ENCODE results near the gene LDLRAD4.

LDLRAD4 gene

GRCh38 chr18:13229001-13229671 is 10.6 kb downstream of the LDLRAD4 start:
- no peak for DNase-seq (ENCODE audit: low read depth)

DNA sequence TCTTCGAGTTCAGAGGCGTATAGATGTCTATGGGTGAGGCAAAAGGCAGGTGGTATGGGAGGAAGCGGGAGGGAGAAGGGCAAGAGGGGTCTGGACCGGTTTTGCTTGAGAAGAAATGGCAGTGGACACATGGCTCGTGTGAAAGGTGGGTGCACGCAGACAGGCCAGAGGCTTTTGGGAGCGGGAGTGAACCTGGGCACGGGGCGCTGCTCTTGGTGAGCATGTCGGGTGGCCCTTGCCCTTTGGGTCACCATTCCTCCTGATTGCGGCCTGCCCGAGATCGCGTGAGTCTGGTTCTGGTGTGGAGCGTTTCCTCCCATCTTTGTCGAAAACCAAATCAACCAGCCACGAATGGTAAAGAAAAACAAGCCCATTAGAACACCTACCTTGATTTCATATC is 12.6 kb downstream of the LDLRAD4 start:
- DNase-seq (ENCODE audit: low read depth): no peak

- no peak for DNase-seq (ENCODE audit: low read depth)
Observed at GRCh38 chr18:13232086-13232917, 13.7 kb downstream of the LDLRAD4 start.

DNA sequence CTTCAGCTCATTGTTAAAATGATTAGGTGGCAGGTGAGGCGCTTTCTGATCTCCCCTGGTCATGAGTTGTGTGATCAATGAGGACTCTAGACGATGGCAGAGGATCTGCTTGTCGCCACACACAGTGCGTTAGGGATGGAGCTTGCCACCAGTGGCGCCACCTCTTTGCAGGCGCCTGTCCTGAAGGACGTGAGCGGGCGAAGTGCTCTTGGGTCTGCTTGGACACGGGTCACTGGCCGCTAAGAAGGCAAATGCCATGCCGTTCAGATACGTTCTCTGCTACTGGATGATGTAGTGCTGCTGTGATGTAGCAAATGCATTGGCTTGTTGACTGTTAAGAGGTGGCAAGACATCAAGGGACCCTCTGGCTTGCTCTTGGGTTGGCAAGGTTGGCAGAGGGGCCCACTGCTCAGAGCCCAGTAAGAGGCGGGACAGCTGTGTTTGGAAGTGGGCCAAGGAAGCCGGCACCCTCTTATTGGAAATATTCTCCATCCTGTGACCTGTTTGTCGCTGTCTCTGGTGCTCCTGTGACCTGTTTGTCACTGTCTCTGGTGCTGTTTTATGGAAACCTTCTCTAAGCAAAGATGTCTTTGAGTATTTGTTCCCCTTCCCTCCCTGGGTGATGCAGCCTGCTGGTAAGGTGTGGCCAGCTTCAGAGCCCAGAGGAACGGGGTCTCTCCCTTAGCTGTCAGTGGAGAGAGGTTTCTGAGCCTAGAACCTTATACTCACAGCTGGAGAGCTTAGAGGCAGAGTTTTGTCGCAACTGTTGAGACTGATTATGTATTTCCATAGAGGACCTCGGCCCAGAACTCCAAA is 14.6 kb downstream of the LDLRAD4 start:
- no peak for DNase-seq (ENCODE audit: low read depth)

DNA sequence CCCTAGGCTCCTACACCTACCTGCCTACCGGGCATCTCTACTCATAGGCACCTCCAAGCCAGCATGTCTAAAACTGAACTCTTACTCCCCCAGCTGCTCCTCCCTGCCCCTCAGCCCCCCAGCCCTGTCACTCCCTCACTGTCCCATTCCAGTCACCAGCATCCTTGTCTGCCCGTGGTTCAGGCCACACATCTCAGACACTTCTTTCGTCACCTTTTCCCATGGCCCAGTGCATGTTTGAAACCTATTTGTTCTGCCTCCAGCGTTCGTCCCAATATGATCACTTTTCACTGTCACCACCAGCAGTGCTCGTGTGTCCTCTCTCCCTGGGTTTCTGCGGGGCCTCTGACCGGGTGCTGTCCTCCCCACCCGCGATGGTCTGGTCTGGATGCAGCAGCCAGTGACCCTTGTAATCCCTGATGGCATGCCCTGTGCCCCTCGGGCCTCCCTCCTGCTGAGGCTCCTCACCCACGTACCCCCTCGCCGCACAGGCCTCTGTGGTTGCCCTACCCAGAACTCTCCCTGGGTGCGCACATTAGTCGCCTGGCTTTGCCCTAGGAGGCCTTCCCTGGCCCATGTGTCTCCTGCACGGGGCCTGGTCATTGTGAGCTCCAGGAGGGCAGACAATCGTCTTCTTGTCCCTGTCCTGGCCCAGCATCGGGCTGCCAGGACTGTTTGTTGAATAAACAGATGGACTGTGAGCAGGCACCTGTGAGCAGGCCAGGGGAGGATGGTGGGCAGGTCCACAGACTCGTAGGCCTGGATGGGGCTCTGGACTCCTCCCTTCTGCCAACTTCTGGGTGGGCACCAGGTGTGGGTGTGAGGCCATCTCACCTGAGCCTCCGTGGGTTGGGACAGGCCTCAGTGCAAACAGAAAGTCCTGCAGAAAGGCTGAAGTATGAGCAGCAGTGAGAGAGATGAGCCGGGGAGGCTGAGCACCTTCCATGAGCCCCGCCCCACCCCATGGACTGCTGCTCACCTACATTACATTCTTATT is 15.5 kb downstream of the LDLRAD4 start:
- DNase-seq (ENCODE audit: low read depth): no peak

GRCh38 chr18:13235421-13235831 is 16.9 kb downstream of the LDLRAD4 start:
- DNase-seq (ENCODE audit: low read depth): no peak

DNA sequence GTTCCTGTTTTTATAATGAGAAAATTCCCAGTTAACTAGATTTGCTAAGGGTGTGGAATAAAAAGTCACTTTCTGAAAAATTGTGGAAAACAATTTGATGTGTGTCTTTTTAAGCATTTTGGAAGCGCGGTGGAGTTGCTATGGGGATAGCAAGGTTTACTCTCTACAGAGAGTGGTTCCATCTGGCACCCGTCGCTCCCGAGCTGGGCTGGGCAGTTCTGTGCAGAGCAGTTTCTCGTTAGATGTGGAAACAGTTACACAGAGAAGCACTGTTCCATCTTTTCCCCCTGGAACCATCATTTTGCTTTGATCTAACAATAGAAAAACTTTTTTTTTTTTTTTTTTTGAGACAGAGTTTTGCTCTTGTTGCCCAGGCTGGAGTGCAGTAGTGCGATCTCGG is 17.4 kb downstream of the LDLRAD4 start:
- DNase-seq (ENCODE audit: low read depth): no peak

- DNase-seq (ENCODE audit: low read depth): no peak
Observed at GRCh38 chr18:13236411-13236810, 17.9 kb downstream of the LDLRAD4 start.

- DNase-seq (ENCODE audit: low read depth): no peak
Observed at GRCh38 chr18:13237073-13237472, 18.5 kb downstream of the LDLRAD4 start.

DNA sequence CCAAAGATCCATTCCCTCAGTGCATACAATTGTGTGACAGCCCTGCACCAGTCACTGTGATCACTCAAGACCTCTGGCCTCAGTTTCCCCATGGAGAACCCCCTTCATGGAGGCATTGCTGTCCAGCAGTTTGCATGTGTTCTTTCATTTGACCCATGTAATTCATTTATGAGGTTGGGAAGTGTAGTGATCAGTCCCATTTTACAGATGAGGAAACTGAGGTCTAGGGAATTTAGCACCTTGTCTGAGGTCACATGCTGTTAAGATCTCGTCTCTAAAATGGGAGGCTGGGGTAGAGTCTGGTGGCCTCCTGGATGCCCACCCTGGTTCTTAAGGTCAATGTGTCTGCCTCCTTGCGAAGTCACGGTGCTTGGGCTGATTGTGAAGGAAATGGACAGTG is 19.1 kb downstream of the LDLRAD4 start:
- no peak for DNase-seq (ENCODE audit: low read depth)

DNA sequence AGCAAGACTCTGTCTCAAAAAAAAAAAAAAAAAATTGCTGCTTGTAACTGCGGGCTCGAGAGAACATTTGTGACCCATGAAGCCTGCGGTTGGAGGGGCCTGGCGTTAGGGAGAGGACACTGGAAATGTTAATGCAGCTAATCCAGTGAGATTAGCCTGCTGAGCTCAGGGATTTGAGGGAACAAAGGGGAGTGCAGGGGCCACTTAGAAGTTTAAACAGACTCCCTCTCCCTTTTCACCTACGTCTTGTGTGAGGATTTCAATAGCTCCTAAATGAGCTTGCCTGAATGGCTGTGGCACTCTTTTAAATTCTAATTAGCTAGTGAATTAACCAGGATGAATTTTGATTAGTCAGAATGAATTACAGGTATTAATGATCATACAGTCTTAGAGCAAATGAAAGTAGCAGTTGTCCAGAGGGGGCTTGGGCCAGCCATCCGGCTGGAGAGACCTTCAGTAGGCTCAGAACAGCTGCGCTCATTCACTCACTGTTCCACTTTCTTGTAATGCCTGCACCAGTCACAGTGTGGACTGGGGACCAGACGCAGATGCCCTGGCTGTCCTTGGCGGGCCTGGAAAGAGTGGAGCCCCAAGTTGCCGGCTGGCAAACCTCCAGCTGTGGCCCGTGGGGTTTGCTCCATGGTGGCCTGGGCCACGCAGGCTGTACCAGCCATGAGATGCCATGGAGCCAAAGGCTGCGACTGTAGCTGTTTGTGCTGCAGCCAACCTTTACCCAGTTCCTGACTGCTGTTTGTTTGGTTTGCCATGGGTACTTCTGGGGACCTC is 20.8 kb downstream of the LDLRAD4 start:
- no peak for DNase-seq (ENCODE audit: low read depth)

DNA sequence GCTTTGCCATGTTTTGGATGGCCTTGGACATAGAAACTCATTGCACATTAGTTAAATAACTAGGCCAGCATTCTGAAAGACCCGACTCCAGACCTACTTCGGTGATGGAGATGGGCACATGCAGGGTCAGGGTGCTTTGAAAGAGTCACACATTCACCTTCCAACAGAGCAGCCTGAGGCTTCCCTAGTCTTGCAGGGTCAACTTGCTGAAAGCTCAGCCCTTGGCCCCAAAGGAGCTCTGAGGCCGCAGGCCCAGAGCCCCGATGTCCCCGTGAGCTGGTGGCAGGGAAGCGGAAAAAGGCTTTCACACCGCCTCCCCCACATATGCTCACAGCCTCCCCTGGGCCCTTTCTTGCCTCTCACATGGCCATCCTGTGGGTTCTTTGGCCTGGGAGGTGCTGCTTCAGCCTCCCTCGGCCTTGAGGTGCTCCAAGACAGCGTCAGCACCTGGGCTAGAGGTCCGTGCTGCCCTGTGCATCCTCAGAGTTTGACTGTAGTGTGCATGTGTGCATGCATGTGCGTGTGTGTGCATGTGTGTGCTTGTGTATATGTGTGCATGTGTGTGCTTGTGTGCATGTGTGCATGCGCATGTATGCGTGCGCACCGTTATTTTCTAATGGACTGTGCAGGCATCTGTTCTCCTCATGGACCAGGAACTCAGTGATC is 21.6 kb downstream of the LDLRAD4 start:
- no peak for DNase-seq (ENCODE audit: low read depth)

GRCh38 chr18:13241083-13241892 is 22.7 kb downstream of the LDLRAD4 start:
- DNase-seq (ENCODE audit: low read depth): no peak

GRCh38 chr18:13241893-13242175 is 23.3 kb downstream of the LDLRAD4 start:
- no peak for DNase-seq (ENCODE audit: low read depth)

DNA sequence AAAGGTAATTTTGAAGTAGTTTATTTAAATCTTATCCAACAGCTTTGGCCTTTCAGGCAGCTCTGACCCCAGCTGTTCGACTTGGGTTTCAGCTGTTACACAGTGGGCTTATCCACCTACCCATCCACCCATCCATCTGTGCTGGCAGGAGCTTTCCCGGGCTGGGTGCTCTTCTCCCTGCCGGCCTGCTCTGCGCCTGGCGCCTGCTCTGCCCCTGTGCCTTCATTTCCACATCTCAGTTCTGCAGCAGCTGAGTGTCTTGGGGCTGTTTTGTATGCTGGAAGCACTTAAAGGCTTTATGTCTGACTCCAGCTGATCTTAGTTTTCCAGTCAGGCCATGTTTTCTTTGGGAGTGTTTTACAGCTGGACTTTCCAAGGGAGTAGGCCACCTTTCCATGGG is 24.2 kb downstream of the LDLRAD4 start:
- DNase-seq (ENCODE audit: low read depth): no peak

DNA sequence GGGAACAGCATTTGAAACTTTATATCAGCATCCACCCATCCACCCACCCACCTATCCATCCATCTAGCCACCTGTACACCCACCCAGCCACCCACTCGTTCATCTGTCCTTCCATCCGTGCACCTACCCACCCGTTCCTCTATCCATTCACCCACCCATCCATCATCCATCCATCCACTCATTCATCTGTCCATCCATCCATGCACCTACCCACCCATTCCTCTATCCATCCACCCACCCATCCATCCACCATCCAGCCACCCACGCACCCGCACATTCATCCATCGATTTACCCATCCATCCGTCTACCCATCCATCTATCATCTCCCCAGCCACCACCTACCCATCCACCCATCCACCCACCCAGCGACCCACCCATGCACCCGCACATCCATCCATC is 24.8 kb downstream of the LDLRAD4 start:
- DNase-seq (ENCODE audit: low read depth): no peak

GRCh38 chr18:13244135-13244534 is 25.6 kb downstream of the LDLRAD4 start:
- no peak for DNase-seq (ENCODE audit: low read depth)

DNA sequence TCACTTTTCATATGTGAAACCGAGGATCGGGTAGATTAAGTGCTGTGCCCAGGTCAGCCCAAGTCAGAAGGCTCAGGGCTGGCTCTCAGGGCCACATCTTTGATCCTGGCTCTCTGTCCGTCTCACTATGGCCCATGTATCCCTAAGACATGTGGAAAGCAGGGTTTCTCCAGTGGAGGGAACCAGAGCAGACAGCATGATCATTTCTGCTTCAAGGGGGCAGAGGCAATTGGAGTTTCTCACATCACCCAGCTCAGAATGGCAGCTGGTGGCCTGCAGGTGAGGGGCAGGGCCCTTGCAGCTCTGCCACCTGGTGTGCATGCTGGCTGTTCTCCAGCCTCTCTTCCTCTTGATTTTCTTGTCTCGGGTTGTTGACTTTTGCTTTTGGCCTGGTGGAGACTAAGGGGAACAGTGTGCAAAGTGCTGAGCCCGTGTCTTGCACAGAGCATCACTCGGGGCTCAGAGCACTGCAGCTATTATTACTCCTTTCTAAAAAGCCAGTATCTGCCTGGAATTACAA is 27.0 kb downstream of the LDLRAD4 start:
- no peak for DNase-seq (ENCODE audit: low read depth)

- DNase-seq (ENCODE audit: low read depth): no peak
Observed at GRCh38 chr18:13246121-13246520, 27.6 kb downstream of the LDLRAD4 start.
